Activated T-cell treated with anti-CD3 and anti-CD28 coated beads, Interleukin-2, amount 50 U/mL, for 72 hours (primary cell): ENCODE results near the gene MEIG1. TPM values are rescaled to one million over a fixed set of nuclear protein-coding genes. Genes with fewer than 3 reads are reported as not detected.
"Not testable (repeated sequence)": the region's sequence is repeated elsewhere in the genome, so short reads cannot be mapped to it uniquely, and the experiment has no call there.

ENCODE experiments used
- ATAC-seq, 2 donors: fragments of 150-1000 bp; cut with Tn5 transposase; replicated peaks in 1 of 2; 2 replicates each; pipeline ENCODE4 v1.10.0; 2021; ENCODE audit warnings: moderate library complexity in 2 of 2, mild to moderate bottlenecking in 1 of 2
- DNase-seq, 2 donors: peaks; one replicate each; pipeline ENCODE4 v3.0.0; 2021 to 2022; ENCODE audit warnings: mixed read lengths in 1 of 2
- H3K27ac Mint-ChIP-seq: one replicate; pipeline ENCODE4 v1.8.0; 2022; ENCODE audit warnings: mild to moderate bottlenecking, moderate library complexity, mixed read lengths
- H3K27me3 Mint-ChIP-seq: one replicate; pipeline ENCODE4 v1.8.0; 2022; ENCODE audit warnings: low read depth, mixed read lengths
- H3K36me3 Mint-ChIP-seq, 2 donors: one replicate each; pipeline ENCODE4 v1.8.0; 2022; ENCODE audit warnings: mixed read lengths in 2 of 2, mild to moderate bottlenecking in 1 of 2; ENCODE audit not compliant: insufficient read depth in 2 of 2
- H3K4me1 Mint-ChIP-seq: one replicate; pipeline ENCODE4 v1.8.0; 2022; ENCODE audit warnings: low read depth, mixed read lengths
- H3K4me3 Mint-ChIP-seq, 2 donors: one replicate each; pipeline ENCODE4 v1.8.0; 2022; ENCODE audit warnings: mild to moderate bottlenecking in 2 of 2, mixed read lengths in 2 of 2, moderate library complexity in 2 of 2
- H3K9me3 Mint-ChIP-seq, 2 donors: one replicate each; pipeline ENCODE4 v1.8.0; 2022; ENCODE audit warnings: mixed read lengths in 2 of 2
- total RNA-seq, 2 donors: library from RNA; stranded (reverse); gene quantifications; one replicate each; pipeline ENCODE4 v1.2.3, GENCODE V29; 2022

Gene MEIG1
- total RNA-seq, 2 donors from 2014 or later, result 2.4 TPM; not detected in 1

GRCh38 chr10:14974153-14974998 is 15.2 kb downstream of the MEIG1 start:
- not testable (repeated sequence) for H3K27ac Mint-ChIP-seq, H3K9me3 Mint-ChIP-seq, ATAC-seq, H3K4me1 Mint-ChIP-seq, H3K36me3 Mint-ChIP-seq, H3K4me3 Mint-ChIP-seq, DNase-seq
- H3K27me3 Mint-ChIP-seq, result peaks cover 12% of the 10 kb centered on the region

DNA sequence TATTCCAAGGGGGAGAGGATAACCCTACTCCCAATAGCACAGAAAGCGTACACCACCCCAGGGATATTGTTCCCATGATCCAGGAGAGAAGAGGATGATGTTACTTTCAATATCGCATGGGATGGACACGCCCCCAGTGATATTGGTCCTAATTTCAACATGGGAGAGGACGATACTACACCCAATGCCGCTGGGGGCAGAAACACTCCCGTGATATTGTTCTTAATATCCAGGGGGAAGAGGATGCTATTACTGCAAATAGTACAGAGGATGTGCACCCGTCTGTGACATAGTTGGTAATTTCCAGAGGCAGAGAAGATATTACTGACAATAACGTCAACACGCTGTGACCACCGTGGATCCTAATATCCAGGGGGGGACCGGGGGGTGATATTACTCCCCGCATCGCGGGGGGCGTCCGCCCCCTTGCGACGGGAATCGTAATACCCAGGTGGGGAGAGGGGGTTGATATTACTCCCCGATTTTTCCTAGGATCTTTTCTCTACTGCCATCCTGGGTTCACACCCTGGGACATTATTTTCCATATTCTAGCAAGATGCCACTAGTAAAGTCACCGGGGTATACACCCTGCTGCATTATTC is 16.6 kb downstream of the MEIG1 start:
- H3K4me1 Mint-ChIP-seq, result no peaks in the 10 kb centered on the region
- no peak overlapping the region for H3K4me3 Mint-ChIP-seq
- DNase-seq (no peak), ATAC-seq (no peak)
- no peaks in the 10 kb centered on the region for H3K36me3 Mint-ChIP-seq
- no peak overlapping the region for H3K27ac Mint-ChIP-seq
- no peaks in the 10 kb centered on the region for H3K9me3 Mint-ChIP-seq
- peaks cover 12% of the 10 kb centered on the region for H3K27me3 Mint-ChIP-seq

GRCh38 chr10:14982744-14983143 is 23.6 kb downstream of the MEIG1 start:
- Mint-ChIP-seq H3K9me3 (no peaks in the 10 kb centered on the region), H3K4me1 (no peaks in the 10 kb centered on the region), H3K27me3 (no peaks in the 10 kb centered on the region), H3K4me3 (no peak overlapping the region), H3K36me3 (no peaks in the 10 kb centered on the region), H3K27ac (no peak overlapping the region)
- ATAC-seq (no peak), DNase-seq (no peak)

- peaks cover 12% of the 10 kb centered on the region for H3K4me1 Mint-ChIP-seq
- not testable (repeated sequence) for H3K9me3 Mint-ChIP-seq, H3K4me3 Mint-ChIP-seq, DNase-seq, H3K27me3 Mint-ChIP-seq, H3K36me3 Mint-ChIP-seq, ATAC-seq, H3K27ac Mint-ChIP-seq
Observed at GRCh38 chr10:14989552-14989951, 30.4 kb downstream of the MEIG1 start.

DNA sequence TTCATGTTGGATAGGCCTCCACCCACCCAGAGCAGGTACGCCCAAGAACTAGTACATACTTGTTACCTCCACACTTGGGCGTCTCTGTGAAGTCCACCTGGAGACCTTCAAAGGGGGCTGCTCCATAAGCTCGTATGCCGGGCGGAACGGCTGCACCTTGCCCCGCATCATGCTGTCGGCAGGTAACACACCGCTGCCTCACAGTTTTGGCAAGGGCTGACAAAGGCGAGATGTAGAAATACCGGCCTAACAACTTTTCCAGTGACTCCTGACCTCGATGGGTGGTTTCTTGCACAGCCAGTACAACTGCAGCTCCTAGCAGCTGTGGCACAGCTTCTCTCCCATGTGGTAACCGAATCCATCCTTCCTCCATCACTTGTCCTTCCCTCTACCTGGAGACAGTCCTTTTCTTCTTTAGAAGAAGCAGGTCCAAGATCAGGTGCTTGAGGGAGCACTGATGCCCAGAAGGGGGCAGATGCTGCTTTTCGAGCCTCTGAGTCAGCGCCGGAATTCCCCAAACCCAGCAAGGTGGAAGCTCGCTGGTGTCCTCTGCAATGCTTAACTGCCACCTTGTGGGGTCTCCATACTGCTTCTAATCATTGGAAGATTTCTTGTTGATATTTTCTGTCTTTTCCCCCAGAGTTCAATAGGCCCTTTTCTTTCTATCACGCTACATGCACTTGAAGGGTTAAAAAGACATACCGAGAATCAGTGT is 32.0 kb downstream of the MEIG1 start:
- not testable (repeated sequence) for H3K9me3 Mint-ChIP-seq, H3K4me3 Mint-ChIP-seq, H3K27me3 Mint-ChIP-seq, H3K27ac Mint-ChIP-seq, H3K36me3 Mint-ChIP-seq, ATAC-seq
- H3K4me1 Mint-ChIP-seq, result peaks cover 12% of the 10 kb centered on the region
- peak; percentile 79 to 81 for DNase-seq

DNA sequence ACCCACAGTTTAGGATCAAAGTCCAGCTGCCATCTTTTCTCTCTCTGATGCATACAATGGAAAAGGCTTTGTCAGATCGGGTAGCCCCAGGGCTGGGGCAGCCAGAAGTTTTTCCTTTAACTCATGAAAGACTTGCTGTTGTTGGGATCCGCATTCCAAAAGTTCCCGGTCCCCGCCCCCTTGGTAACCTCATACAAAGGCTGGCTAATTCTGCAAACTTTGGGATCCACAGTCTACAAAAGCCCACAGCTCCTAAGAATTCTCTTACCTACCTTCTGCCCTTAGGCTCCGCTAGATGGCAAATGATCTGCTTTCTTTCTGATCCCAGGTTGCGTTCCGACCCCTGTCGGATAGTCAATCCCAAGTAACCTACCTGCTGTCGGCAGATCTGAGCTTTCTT is 33.1 kb downstream of the MEIG1 start:
- peaks cover 12% of the 10 kb centered on the region for H3K4me1 Mint-ChIP-seq
- H3K4me3 Mint-ChIP-seq, H3K9me3 Mint-ChIP-seq, H3K27me3 Mint-ChIP-seq, H3K36me3 Mint-ChIP-seq, ATAC-seq, DNase-seq, H3K27ac Mint-ChIP-seq: not testable (repeated sequence)

GRCh38 chr10:14993500-14994455 is 34.6 kb downstream of the MEIG1 start:
- not testable (repeated sequence) for ATAC-seq, H3K36me3 Mint-ChIP-seq, H3K9me3 Mint-ChIP-seq, H3K27me3 Mint-ChIP-seq, H3K27ac Mint-ChIP-seq
- Mint-ChIP-seq H3K4me3 (peak overlapping the region in 1 of 2 donors; percentile 23), H3K4me1 (peaks cover 12% of the 10 kb centered on the region)
- DNase-seq, result peak in 1 of 2 donors; percentile 13

DNA sequence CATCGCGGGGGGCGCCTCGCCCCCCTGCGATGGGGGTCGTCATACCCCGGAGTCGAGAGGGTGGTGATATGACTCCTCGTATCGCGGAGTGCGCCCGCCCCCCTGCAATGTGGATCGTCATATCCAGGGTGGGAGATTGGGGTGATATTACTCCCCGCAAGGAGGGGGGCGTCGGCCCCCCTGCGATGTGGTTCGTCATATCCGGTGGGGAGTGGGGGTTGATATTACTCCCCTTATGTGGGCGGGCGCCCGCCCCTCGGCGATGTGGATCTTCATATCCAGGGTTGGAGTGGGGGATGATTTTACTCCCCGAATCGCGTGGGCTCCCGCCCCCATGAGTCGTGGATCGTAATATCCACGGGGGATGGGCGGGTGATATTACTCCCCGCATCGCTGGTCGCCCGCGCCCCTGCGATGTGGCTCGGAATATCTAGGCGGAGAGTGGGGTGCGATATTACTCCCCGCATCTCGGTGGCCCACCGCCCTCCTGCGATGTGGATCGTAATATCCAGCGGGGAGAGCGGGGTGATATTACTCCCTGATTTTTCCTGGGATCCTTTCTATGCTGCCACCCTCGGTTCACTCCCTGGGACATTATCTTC is 36.9 kb downstream of the MEIG1 start:
- Mint-ChIP-seq H3K27me3 (no peaks in the 10 kb centered on the region), H3K27ac (no peak overlapping the region), H3K4me3 (no peak overlapping the region), H3K4me1 (peaks cover 6% of the 10 kb centered on the region), H3K36me3 (no peaks in the 10 kb centered on the region), H3K9me3 (no peaks in the 10 kb centered on the region)
- no peak for DNase-seq
- ATAC-seq, result no peak

DNA sequence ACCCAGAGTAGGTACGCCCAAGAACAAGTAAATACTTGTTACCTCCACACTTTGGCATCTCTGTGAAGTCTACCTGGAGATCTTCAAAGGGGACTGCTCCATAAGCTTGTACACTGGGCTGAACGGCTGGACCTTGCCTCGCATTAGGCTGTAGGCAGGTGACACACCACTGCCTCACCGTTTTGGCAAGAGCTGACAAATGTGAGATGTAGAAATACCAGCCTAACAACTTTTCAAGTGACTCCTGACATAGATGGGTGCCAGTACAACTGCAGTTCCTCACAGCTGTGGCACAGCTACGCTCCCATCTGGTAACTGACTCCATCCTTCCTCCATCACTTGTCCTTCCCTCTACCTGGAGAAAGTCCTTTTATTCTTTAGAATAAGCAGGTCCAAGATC is 54.3 kb downstream of the MEIG1 start:
- not testable (repeated sequence) for H3K4me1 Mint-ChIP-seq, ATAC-seq, H3K27me3 Mint-ChIP-seq, H3K4me3 Mint-ChIP-seq, H3K9me3 Mint-ChIP-seq, H3K36me3 Mint-ChIP-seq, H3K27ac Mint-ChIP-seq, DNase-seq

- Mint-ChIP-seq H3K27me3 (no peaks in the 10 kb centered on the region), H3K27ac (no peak overlapping the region), H3K4me1 (no peaks in the 10 kb centered on the region), H3K36me3 (no peaks in the 10 kb centered on the region), H3K9me3 (no peaks in the 10 kb centered on the region), H3K4me3 (no peak overlapping the region)
- no peak for ATAC-seq
- no peak for DNase-seq
Observed at GRCh38 chr10:15015451-15015850, 56.3 kb downstream of the MEIG1 start.

- H3K36me3 Mint-ChIP-seq, H3K4me3 Mint-ChIP-seq, H3K27ac Mint-ChIP-seq, H3K27me3 Mint-ChIP-seq, ATAC-seq, H3K9me3 Mint-ChIP-seq, H3K4me1 Mint-ChIP-seq, DNase-seq: not testable (repeated sequence)
Observed at GRCh38 chr10:15020966-15021365, 61.8 kb downstream of the MEIG1 start.
